Colonic mucosa (tissue), 4 donors: Measurements from ENCODE around the gene PRR20D. TPM values are rescaled to one million over a fixed set of nuclear protein-coding genes. Genes with fewer than 3 reads are reported as not detected.

Experiments used
- DNase-seq: peaks from one replicate; pipeline ENCODE4 v3.0.0-alpha.2; 2020
- H3K27ac ChIP-seq: fragments of 200-600 bp; one replicate; pipeline ENCODE4 v1.8.0; 2021
- H3K27me3 ChIP-seq: fragments of 200-600 bp; one replicate; pipeline ENCODE4 v1.8.0; 2021
- H3K36me3 ChIP-seq: fragments of 200-600 bp; one replicate; pipeline ENCODE4 v1.8.0; 2021
- H3K4me1 ChIP-seq: fragments of 200-600 bp; one replicate; pipeline ENCODE4 v1.8.0; 2021; ENCODE audit warnings: mild to moderate bottlenecking
- H3K4me3 ChIP-seq: fragments of 200-600 bp; one replicate; pipeline ENCODE4 v1.8.0; 2021
- H3K9ac ChIP-seq, 2 donors: one replicate each; pipeline ENCODE4 v1.7.0; 2013; ENCODE audit warnings: control low read depth in 2 of 2, low read depth in 2 of 2, low read length in 2 of 2
- H3K9me3 ChIP-seq: fragments of 200-600 bp; one replicate; pipeline ENCODE4 v1.8.0; 2021
- intact Hi-C: fragments of 100-400 bp; cut with DNase I; formaldehyde crosslinking; loops from one replicate; pipeline ENCODE4 v1.14.1; 2022
- total RNA-seq, 2 donors: library from RNA; stranded (reverse); fragmentation: NEBNext Ultra II Directional in 1 of 2; extraction: Animal tissue kit (Norgen Biotek cat#: 25700) in 1 of 2; gene quantifications; one replicate each; pipeline ENCODE4 v1.2.1, GENCODE V29; 2021
- TF ChIP-seq, protein P1 (sequence below): fragments of 200-600 bp; IDR thresholded peaks from one replicate; pipeline ENCODE4 v1.8.0; 2022; ENCODE audit warnings: antibody characterized with exemption, mild to moderate bottlenecking
- donor health status: healthy.
- donor health status: DM: no; HTN: no; CAD: no.
- donor health status: DM: no; HTN: no; CAD: no.

Gene PRR20D
- total RNA-seq, 2 donors from 2014 or later = not detected

DNA sequence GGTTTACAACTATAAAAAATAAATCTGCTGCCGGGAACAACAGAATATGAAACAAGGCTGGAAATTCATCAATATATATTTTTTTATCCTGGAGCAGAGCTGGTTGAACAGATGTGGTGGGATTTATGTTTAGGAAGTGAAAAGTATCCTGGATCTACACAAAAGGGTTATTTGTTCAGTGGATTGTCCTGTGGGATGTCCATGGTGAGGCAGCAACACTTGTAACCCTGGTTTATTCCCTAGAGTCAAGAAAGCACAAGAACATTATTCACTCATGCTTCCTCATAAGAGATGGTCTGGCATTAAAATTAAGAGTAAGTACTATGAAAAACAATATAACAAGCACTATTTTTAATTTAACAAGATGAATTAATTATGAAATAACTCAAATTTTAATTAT is 52.6 kb downstream of the PRR20D start:
- H3K4me3 ChIP-seq = no peak overlapping the region
- intact Hi-C loops = no loop called here
- TF ChIP-seq, protein P1, sequence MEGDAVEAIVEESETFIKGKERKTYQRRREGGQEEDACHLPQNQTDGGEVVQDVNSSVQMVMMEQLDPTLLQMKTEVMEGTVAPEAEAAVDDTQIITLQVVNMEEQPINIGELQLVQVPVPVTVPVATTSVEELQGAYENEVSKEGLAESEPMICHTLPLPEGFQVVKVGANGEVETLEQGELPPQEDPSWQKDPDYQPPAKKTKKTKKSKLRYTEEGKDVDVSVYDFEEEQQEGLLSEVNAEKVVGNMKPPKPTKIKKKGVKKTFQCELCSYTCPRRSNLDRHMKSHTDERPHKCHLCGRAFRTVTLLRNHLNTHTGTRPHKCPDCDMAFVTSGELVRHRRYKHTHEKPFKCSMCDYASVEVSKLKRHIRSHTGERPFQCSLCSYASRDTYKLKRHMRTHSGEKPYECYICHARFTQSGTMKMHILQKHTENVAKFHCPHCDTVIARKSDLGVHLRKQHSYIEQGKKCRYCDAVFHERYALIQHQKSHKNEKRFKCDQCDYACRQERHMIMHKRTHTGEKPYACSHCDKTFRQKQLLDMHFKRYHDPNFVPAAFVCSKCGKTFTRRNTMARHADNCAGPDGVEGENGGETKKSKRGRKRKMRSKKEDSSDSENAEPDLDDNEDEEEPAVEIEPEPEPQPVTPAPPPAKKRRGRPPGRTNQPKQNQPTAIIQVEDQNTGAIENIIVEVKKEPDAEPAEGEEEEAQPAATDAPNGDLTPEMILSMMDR = no peak

More for the DNA sequence above, 52.6 kb downstream of the PRR20D start:
- no peak for DNase-seq
- H3K4me1 ChIP-seq = no peaks in the 10 kb centered on the region
- H3K27me3 ChIP-seq = no peaks in the 10 kb centered on the region
- no peaks in the 10 kb centered on the region for H3K9me3 ChIP-seq
- H3K9ac ChIP-seq = no peak overlapping the region
- H3K36me3 ChIP-seq = no peaks in the 10 kb centered on the region
- no peak overlapping the region for H3K27ac ChIP-seq

Other genes with a start within 250 kb of the PRR20D start
- gene PRR20A, start 19.7 kb upstream of the PRR20D start, total RNA-seq = not detected
- gene PRR20B, start 13.1 kb upstream of the PRR20D start, total RNA-seq = not detected
- not detected for gene PRR20C, start 6.6 kb upstream of the PRR20D start, total RNA-seq
- not detected for gene PRR20E, start 6.6 kb downstream of the PRR20D start, total RNA-seq